ENCODE results near the gene TUBB. TPM values are rescaled to one million over a fixed set of nuclear protein-coding genes. Genes with fewer than 3 reads are reported as not detected.

Gene TUBB
- total and polyA plus RNA-seq, 4 donors, result 483 to 1,220 (median 938) TPM

GRCh38 chr6:30682143-30683117, 37.7 kb upstream of the TUBB start:
- Histone ChIP-seq H3K4me3 (ENCODE audit: low read depth, low read length) (peak overlapping the region; percentile 99), H3K4me1 (ENCODE audit: control insufficient read depth, insufficient read depth, low read length) (peaks cover 59% of the 10 kb centered on the region), H3K9me3 (ENCODE audit: control insufficient read depth, insufficient read depth, low read length) (no peaks in the 10 kb centered on the region), H3K27ac (ENCODE audit: low read depth, low read length) (peak overlapping the region; percentile 88), H3K36me3 (ENCODE audit: control insufficient read depth, insufficient read depth, low read length) (peaks cover 32% of the 10 kb centered on the region), H3K27me3 (ENCODE audit: control insufficient read depth, insufficient read depth, low read length) (no peaks in the 10 kb centered on the region)
- whole genome bisulfite sequencing (ENCODE audit: insufficient coverage), result 16% methylated on average over 4 of the region's 11 CpGs
- DNase-seq (ENCODE audit: low read depth in 4 of 6, low spot score in 6 of 6), result peak in 1 of 6 donors; percentile 53

GRCh38 chr6:30683183-30683979, 36.8 kb upstream of the TUBB start:
- peaks cover 69% of the 10 kb centered on the region for H3K4me1 ChIP-seq (ENCODE audit: control insufficient read depth, insufficient read depth, low read length)
- 10% methylated on average over 7 of the region's 7 CpGs for WGBS (ENCODE audit: insufficient coverage)
- H3K36me3 ChIP-seq (ENCODE audit: control insufficient read depth, insufficient read depth, low read length), result peaks cover 24% of the 10 kb centered on the region
- no peaks in the 10 kb centered on the region for H3K27me3 ChIP-seq (ENCODE audit: control insufficient read depth, insufficient read depth, low read length)
- H3K9me3 ChIP-seq (ENCODE audit: control insufficient read depth, insufficient read depth, low read length), result no peaks in the 10 kb centered on the region
- H3K4me3 ChIP-seq (ENCODE audit: low read depth, low read length), result peak overlapping the region; percentile 99
- DNase-seq (ENCODE audit: low read depth in 4 of 6, low spot score in 6 of 6), result no peak
- H3K27ac ChIP-seq (ENCODE audit: low read depth, low read length), result peak overlapping the region; percentile 88

GRCh38 chr6:30683980-30684338, 36.2 kb upstream of the TUBB start:
- Histone ChIP-seq H3K4me3 (ENCODE audit: low read depth, low read length) (peak overlapping the region; percentile 99), H3K9me3 (ENCODE audit: control insufficient read depth, insufficient read depth, low read length) (no peaks in the 10 kb centered on the region), H3K27ac (ENCODE audit: low read depth, low read length) (peak overlapping the region; percentile 88), H3K36me3 (ENCODE audit: control insufficient read depth, insufficient read depth, low read length) (peaks cover 18% of the 10 kb centered on the region), H3K27me3 (ENCODE audit: control insufficient read depth, insufficient read depth, low read length) (no peaks in the 10 kb centered on the region), H3K4me1 (ENCODE audit: control insufficient read depth, insufficient read depth, low read length) (peaks cover 73% of the 10 kb centered on the region)
- WGBS (ENCODE audit: insufficient coverage), result 57% methylated on average over 1 of the region's 2 CpGs
- DNase-seq (ENCODE audit: low read depth in 4 of 6, low spot score in 6 of 6), result no peak

- Histone ChIP-seq H3K27ac (ENCODE audit: low read depth, low read length) (peak overlapping the region; percentile 98), H3K9me3 (ENCODE audit: control insufficient read depth, insufficient read depth, low read length) (no peaks in the 10 kb centered on the region), H3K4me1 (ENCODE audit: control insufficient read depth, insufficient read depth, low read length) (peaks cover 73% of the 10 kb centered on the region), H3K4me3 (ENCODE audit: low read depth, low read length) (peak overlapping the region; percentile 99), H3K27me3 (ENCODE audit: control insufficient read depth, insufficient read depth, low read length) (no peaks in the 10 kb centered on the region), H3K36me3 (ENCODE audit: control insufficient read depth, insufficient read depth, low read length) (peaks cover 15% of the 10 kb centered on the region)
- DNase-seq (ENCODE audit: low read depth in 4 of 6, low spot score in 6 of 6), result no peak
- 71% methylated on average over 9 of the region's 21 CpGs for WGBS (ENCODE audit: insufficient coverage)
Observed at GRCh38 chr6:30684386-30685156, 35.6 kb upstream of the TUBB start.

- Histone ChIP-seq H3K9me3 (ENCODE audit: control insufficient read depth, insufficient read depth, low read length) (no peaks in the 10 kb centered on the region), H3K27me3 (ENCODE audit: control insufficient read depth, insufficient read depth, low read length) (no peaks in the 10 kb centered on the region), H3K36me3 (ENCODE audit: control insufficient read depth, insufficient read depth, low read length) (peaks cover 15% of the 10 kb centered on the region), H3K27ac (ENCODE audit: low read depth, low read length) (peak overlapping the region; percentile 98), H3K4me3 (ENCODE audit: low read depth, low read length) (peak overlapping the region; percentile 99), H3K4me1 (ENCODE audit: control insufficient read depth, insufficient read depth, low read length) (peaks cover 75% of the 10 kb centered on the region)
- WGBS (ENCODE audit: insufficient coverage), result 58% methylated on average over 29 of the region's 29 CpGs
- no peak for DNase-seq (ENCODE audit: low read depth in 4 of 6, low spot score in 6 of 6)
Observed at GRCh38 chr6:30685157-30686008, 34.8 kb upstream of the TUBB start.

- Histone ChIP-seq H3K4me1 (ENCODE audit: control insufficient read depth, insufficient read depth, low read length) (peaks cover 79% of the 10 kb centered on the region), H3K36me3 (ENCODE audit: control insufficient read depth, insufficient read depth, low read length) (peaks cover 10% of the 10 kb centered on the region), H3K9me3 (ENCODE audit: control insufficient read depth, insufficient read depth, low read length) (no peaks in the 10 kb centered on the region), H3K27ac (ENCODE audit: low read depth, low read length) (peak within 1 kb of the TSS; percentile 98), H3K27me3 (ENCODE audit: control insufficient read depth, insufficient read depth, low read length) (no peaks in the 10 kb centered on the region), H3K4me3 (ENCODE audit: low read depth, low read length) (peak within 1 kb of the TSS; percentile 99)
- peak in 2 of 6 donors; percentile 66 to 80 for DNase-seq (ENCODE audit: low read depth in 4 of 6, low spot score in 6 of 6)
- under 1% methylated on average over 32 of the region's 41 CpGs for WGBS (ENCODE audit: insufficient coverage)
Observed at GRCh38 chr6:30686009-30686907, 33.9 kb upstream of the TUBB start, which contains the start of gene PPP1R18. PPP1R18 (minus strand) TSS chr6:30686645; CDS start chr6:30686018, 627 bp downstream.

- WGBS (ENCODE audit: insufficient coverage), result 0% methylated on average over 46 of the region's 52 CpGs
- H3K4me1 ChIP-seq (ENCODE audit: control insufficient read depth, insufficient read depth, low read length), result peaks cover 77% of the 10 kb centered on the region
- peak overlapping the region; percentile 99 for H3K4me3 ChIP-seq (ENCODE audit: low read depth, low read length)
- no peaks in the 10 kb centered on the region for H3K9me3 ChIP-seq (ENCODE audit: control insufficient read depth, insufficient read depth, low read length)
- H3K27me3 ChIP-seq (ENCODE audit: control insufficient read depth, insufficient read depth, low read length), result no peaks in the 10 kb centered on the region
- peaks cover 9% of the 10 kb centered on the region for H3K36me3 ChIP-seq (ENCODE audit: control insufficient read depth, insufficient read depth, low read length)
- peak in 5 of 6 donors; percentile 75 to 97 (median 77) for DNase-seq (ENCODE audit: low read depth in 4 of 6, low spot score in 6 of 6)
- peak overlapping the region; percentile 98 for H3K27ac ChIP-seq (ENCODE audit: low read depth, low read length)
Observed at GRCh38 chr6:30686908-30687658, 33.1 kb upstream of the TUBB start.
